ENCODE results near the gene CD164. TPM values are rescaled to one million over a fixed set of nuclear protein-coding genes. Genes with fewer than 3 reads are reported as not detected.
A peak's percentile ranks its signal among the peaks of the same experiment; 100 is the strongest.

CD164 gene
- total RNA-seq, 4 donors from 2014 or later, result 119 to 175 (median 129) TPM

- no peak for DNase-seq (ENCODE audit: low spot score in 2 of 2)
- Histone ChIP-seq H3K36me3 (peaks cover 0 to 13% (median 0%) of the 10 kb centered on the region in 3 donors), H3K27ac (no peak overlapping the region), H3K4me1 (no peaks in the 10 kb centered on the region), H3K27me3 (no peaks in the 10 kb centered on the region), H3K4me3 (no peak overlapping the region), H3K9me3 (no peaks in the 10 kb centered on the region)
- TF ChIP-seq EP300 (IDR thresholded peaks at IDR 0.05) (no peak), POLR2A (IDR thresholded peaks at IDR 0.05) (no peak), CTCF (IDR thresholded peaks at IDR 0.05) (no peak)
- WGBS, 2 donors, result 48 to 52% methylated on average over 1 of the region's 1 CpG
These were observed 38.5 kb upstream of the CD164 start for GRCh38 chr6:109420751-109421150.

GRCh38 chr6:109417646-109418045, 35.4 kb upstream of the CD164 start:
- Histone ChIP-seq H3K9me3 (peaks cover 0 to 3% (median 0%) of the 10 kb centered on the region in 4 donors), H3K36me3 (peaks cover 0 to 25% (median 0%) of the 10 kb centered on the region in 3 donors), H3K27ac (no peak overlapping the region), H3K4me1 (no peaks in the 10 kb centered on the region), H3K4me3 (no peak overlapping the region), H3K27me3 (no peaks in the 10 kb centered on the region)
- no peak for TF ChIP-seq EP300 (IDR thresholded peaks at IDR 0.05)
- no peak for TF ChIP-seq POLR2A (IDR thresholded peaks at IDR 0.05)
- TF ChIP-seq CTCF (IDR thresholded peaks at IDR 0.05), result no peak
- 87 to 92% methylated on average over 4 of the region's 4 CpGs for WGBS, 2 donors
- no peak for DNase-seq (ENCODE audit: low spot score in 2 of 2)

- peaks cover 0 to 28% (median 0%) of the 10 kb centered on the region in 3 donors for H3K36me3 ChIP-seq
- no peak overlapping the region for H3K4me3 ChIP-seq
- no peaks in the 10 kb centered on the region for H3K4me1 ChIP-seq
- no peak for DNase-seq (ENCODE audit: low spot score in 2 of 2)
- no peaks in the 10 kb centered on the region for H3K27me3 ChIP-seq
- whole genome bisulfite sequencing, 2 donors, result 82 to 95% methylated on average over 2 of the region's 2 CpGs
- TF ChIP-seq CTCF (IDR thresholded peaks at IDR 0.05) (no peak), POLR2A (IDR thresholded peaks at IDR 0.05) (no peak), EP300 (IDR thresholded peaks at IDR 0.05) (no peak)
- no peak overlapping the region for H3K27ac ChIP-seq
- peaks cover 0 to 3% (median 0%) of the 10 kb centered on the region in 4 donors for H3K9me3 ChIP-seq
These were observed 28.8 kb upstream of the CD164 start for GRCh38 chr6:109411034-109411433.

GRCh38 chr6:109406196-109406595, 23.9 kb upstream of the CD164 start:
- Histone ChIP-seq H3K27me3 (no peaks in the 10 kb centered on the region), H3K4me1 (no peaks in the 10 kb centered on the region), H3K4me3 (no peak overlapping the region), H3K36me3 (peaks cover 0 to 6% (median 0%) of the 10 kb centered on the region in 3 donors), H3K27ac (no peak overlapping the region), H3K9me3 (no peaks in the 10 kb centered on the region)
- TF ChIP-seq POLR2A (IDR thresholded peaks at IDR 0.05), result no peak
- DNase-seq (ENCODE audit: low spot score in 2 of 2), result no peak
- 89 to 90% methylated on average over 4 of the region's 4 CpGs for WGBS, 2 donors

- Histone ChIP-seq H3K4me1 (no peaks in the 10 kb centered on the region), H3K36me3 (peaks cover 0 to 4% (median 0%) of the 10 kb centered on the region in 3 donors), H3K4me3 (no peak overlapping the region), H3K9me3 (no peaks in the 10 kb centered on the region), H3K27ac (no peak overlapping the region), H3K27me3 (no peaks in the 10 kb centered on the region)
- whole genome bisulfite sequencing, 2 donors, result 63 to 85% methylated on average over 4 of the region's 4 CpGs
- DNase-seq (ENCODE audit: low spot score in 2 of 2), result no peak
- TF ChIP-seq POLR2A (IDR thresholded peaks at IDR 0.05) (no peak), CTCF (IDR thresholded peaks at IDR 0.05) (peak in 2 of 5 experiments; percentile 5 to 18)
These were observed 14.8 kb upstream of the CD164 start for GRCh38 chr6:109397020-109397419.

Measured in tibial nerve (tissue), 4 donors.